H4 (cell line): Measurements from ENCODE around the gene PRMT7. TPM values are rescaled to one million over a fixed set of nuclear protein-coding genes. Genes with fewer than 3 reads are reported as not detected.

ENCODE experiments used
- DNase-seq: peaks from one replicate; pipeline ENCODE4 v3.0.0-alpha.2; 2015; ENCODE audit warnings: low spot score
- total RNA-seq: library from RNA; depleted of rRNA; stranded (reverse); fragments of >200 nt; shearing (Covaris generic); gene quantifications from 2 replicates; pipeline ENCODE4 v1.2.3, GENCODE V29; 2014

Gene PRMT7
- total RNA-seq, 1 experiment from 2014 or later = 37.5 TPM

- no peak for DNase-seq
Observed at GRCh38 chr16:68363658-68364521, 53.1 kb downstream of the PRMT7 start.

- no peak for DNase-seq
Observed at GRCh38 chr16:68364561-68364998, 53.8 kb downstream of the PRMT7 start.

GRCh38 chr16:68365167-68365817, 54.5 kb downstream of the PRMT7 start:
- no peak for DNase-seq

- no peak for DNase-seq
Observed at GRCh38 chr16:68366062-68366461, 55.2 kb downstream of the PRMT7 start.

GRCh38 chr16:68367030-68367429, 56.2 kb downstream of the PRMT7 start:
- no peak for DNase-seq

- DNase-seq = no peak
Observed at GRCh38 chr16:68367440-68367839, 56.6 kb downstream of the PRMT7 start.

- no peak for DNase-seq
Observed at GRCh38 chr16:68367891-68368290, 57.1 kb downstream of the PRMT7 start.

GRCh38 chr16:68368301-68368888, 57.6 kb downstream of the PRMT7 start:
- no peak for DNase-seq

GRCh38 chr16:68369168-68369567, 58.3 kb downstream of the PRMT7 start:
- DNase-seq = no peak

GRCh38 chr16:68369697-68370580, 59.1 kb downstream of the PRMT7 start:
- no peak for DNase-seq

GRCh38 chr16:68370581-68371275, 59.9 kb downstream of the PRMT7 start:
- no peak for DNase-seq

- no peak for DNase-seq
Observed at GRCh38 chr16:68371276-68371651, 60.4 kb downstream of the PRMT7 start.

- DNase-seq = no peak
Observed at GRCh38 chr16:68371706-68372380, 61.0 kb downstream of the PRMT7 start.

- DNase-seq = no peak
Observed at GRCh38 chr16:68372381-68372720, 61.5 kb downstream of the PRMT7 start.

GRCh38 chr16:68372806-68373205, 62.0 kb downstream of the PRMT7 start:
- no peak for DNase-seq

- no peak for DNase-seq
Observed at GRCh38 chr16:68373528-68374245, 62.9 kb downstream of the PRMT7 start.

GRCh38 chr16:68374246-68374805, 63.5 kb downstream of the PRMT7 start:
- DNase-seq = no peak

- no peak for DNase-seq
Observed at GRCh38 chr16:68374961-68375660, 64.3 kb downstream of the PRMT7 start.
